Stimulated activated CD4-positive, alpha-beta T cell treated with anti-CD3 and anti-CD28 coated beads, Interleukin-4, amount 100 ng/mL, for 4 hours (primary cell): ENCODE measurements around the gene RPS6KA6.

Experiments
- DNase-seq, 2 experiments: peaks; one replicate each; pipeline ENCODE4 v3.0.0-alpha.2; 2020

RPS6KA6 gene

DNA sequence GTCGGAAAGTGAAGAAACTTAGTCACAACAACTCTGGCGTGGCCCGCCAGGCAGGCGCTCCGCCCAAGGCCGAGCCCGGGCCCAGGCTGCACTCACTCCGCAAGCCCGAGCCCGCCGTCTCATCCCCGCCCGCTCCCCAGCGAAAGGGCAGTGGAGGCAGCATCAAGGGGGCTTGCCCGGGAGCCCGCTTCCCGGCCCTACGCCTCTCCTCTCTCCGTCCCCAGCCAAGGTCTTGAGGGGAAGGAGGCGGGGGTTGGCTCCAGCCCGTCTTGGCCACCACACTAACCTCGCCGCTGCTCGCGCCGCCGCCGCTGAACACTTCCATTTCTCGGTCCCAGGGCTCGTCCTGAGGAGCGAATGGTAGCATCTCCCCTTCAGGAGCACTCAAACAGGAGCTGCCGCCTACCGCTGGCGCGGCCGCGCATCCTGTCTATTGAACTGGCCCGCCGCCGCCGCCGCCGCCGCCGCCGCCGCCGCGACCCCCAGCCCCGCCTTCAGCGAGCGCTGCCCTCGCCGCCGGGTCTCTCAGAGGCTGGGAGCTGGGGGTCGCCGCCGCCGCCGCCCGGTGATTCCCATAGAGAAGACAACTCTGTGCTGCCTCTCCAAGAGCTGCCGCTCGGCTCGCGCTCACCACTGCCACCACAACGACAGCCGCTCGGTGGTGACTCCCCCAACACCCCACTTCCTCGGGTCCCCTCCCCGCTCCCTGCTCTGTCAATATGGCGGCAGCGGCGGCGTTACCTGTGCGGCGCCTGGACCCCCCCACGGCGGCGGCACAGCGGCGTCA is at the start of gene RPS6KA6:
Gene RPS6KA6 (minus strand): TSS at position 667 of the 787 bp plus-strand sequence. CDS start 300 bp downstream, at position 367.
- no peak for DNase-seq

- DNase-seq = no peak
Measured at GRCh38 chrX:84224741-84225140, 36.7 kb upstream of the RPS6KA6 start.

GRCh38 chrX:84223261-84223660 is 35.3 kb upstream of the RPS6KA6 start:
- DNase-seq = no peak

- no peak for DNase-seq
Measured at GRCh38 chrX:84221181-84221580, 33.2 kb upstream of the RPS6KA6 start.

- no peak for DNase-seq
Measured at GRCh38 chrX:84219551-84219950, 31.6 kb upstream of the RPS6KA6 start.

DNA sequence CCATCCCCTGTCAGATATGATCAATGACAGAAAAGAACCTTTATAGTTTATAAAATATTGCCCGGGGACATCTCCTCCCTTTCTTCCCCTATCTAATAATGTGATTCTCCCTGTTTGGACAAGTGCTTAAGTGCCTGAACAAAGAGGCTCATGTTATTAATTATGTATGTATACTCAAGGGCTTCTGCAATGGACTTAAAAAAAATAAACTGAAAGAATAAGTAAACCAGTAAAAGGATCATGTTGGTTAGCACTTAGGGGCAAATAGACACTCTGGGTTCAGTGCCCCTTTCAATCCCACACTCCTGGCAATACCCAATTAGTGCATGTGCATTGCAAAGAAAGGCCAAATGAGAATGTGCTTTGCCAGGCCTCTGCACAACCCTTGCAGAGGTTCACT is 30.7 kb upstream of the RPS6KA6 start:
- DNase-seq = no peak

- no peak for DNase-seq
Measured at GRCh38 chrX:84216881-84217280, 28.9 kb upstream of the RPS6KA6 start.

GRCh38 chrX:84216406-84216805 is 28.4 kb upstream of the RPS6KA6 start:
- no peak for DNase-seq

- DNase-seq = no peak
Measured at GRCh38 chrX:84205276-84205675, 17.3 kb upstream of the RPS6KA6 start.

DNA sequence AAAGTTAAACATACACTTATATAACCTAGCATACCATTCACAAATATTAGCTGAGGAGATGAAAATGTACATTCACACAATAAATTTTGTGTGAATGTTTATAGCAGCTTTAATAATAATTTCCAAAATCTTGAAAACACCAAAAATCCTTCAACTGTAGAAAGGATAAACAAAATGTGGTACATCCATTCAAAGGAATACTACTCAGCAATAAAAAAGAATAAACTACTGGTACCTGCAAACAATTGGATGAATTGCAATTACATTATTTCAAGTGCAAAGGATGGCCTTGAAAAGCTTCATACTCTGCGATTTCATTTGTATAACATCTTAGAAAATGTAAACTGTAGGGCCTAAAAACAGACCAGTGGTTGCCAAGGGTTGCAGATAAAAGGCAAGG is 11.7 kb upstream of the RPS6KA6 start:
- DNase-seq = no peak

GRCh38 chrX:84197550-84197949 is 9.6 kb upstream of the RPS6KA6 start:
- DNase-seq = no peak

DNA sequence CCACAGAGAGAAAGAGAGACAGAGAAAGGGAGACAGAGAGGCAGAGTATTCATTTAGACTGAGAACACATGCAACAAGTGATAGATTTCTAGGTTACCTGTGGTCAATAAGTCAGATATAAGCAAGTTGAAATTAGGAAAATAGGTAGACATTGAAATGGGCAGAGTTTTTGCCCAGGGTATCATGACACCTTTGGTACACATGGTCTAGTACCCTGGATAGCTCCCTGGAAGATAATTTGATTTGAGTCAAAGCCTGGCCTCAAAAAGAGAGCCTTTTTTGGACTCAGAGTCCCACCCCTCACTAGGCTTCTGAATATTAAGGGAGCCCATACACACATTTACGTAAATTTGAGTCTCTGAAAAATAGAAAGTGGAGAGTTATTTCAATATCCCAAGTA is 4.0 kb upstream of the RPS6KA6 start:
- DNase-seq = no peak

DNA sequence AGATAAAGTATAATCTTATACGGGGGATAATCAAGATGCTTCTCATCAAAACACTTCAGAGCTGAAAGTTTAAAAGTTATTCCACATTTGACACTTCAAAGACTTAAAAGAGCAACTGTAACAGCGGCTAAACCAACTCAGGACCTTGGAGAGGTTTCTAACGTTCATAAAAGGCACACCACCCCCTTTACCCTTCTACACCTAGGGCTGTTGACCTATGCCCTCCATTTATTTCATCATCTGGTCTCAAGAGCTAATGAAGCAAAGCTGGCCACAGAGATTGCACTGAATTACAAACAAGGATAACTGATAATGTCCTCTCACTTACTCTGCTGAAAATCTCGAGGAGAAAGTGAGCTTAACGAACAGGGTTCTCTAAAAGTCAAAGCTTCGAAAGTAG is 1.1 kb upstream of the RPS6KA6 start:
- no peak for DNase-seq

GRCh38 chrX:84188320-84188834 is 378 bp upstream of the RPS6KA6 start:
- no peak for DNase-seq

- no peak for DNase-seq
Measured at GRCh38 chrX:84186603-84187532, 1.1 kb downstream of the RPS6KA6 start.

DNA sequence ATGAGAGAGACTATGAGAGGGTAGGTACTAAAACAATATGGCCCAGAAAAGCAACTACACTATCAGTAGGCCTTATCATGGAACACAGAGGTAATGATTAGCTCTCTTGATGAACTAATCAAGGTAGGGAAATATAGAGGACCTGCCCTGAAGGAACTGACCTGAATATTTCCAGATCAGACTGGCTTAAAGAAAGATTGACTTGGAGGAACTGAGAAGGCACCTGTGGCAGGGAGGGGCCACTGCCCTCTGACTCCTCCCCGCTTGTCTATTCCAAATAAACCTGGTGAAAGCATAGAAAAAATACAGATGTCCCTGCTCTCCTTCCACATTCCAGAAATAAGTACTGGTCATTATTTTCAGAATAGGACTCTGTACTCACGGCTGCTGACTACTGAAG is 5.5 kb downstream of the RPS6KA6 start:
- DNase-seq = no peak

DNA sequence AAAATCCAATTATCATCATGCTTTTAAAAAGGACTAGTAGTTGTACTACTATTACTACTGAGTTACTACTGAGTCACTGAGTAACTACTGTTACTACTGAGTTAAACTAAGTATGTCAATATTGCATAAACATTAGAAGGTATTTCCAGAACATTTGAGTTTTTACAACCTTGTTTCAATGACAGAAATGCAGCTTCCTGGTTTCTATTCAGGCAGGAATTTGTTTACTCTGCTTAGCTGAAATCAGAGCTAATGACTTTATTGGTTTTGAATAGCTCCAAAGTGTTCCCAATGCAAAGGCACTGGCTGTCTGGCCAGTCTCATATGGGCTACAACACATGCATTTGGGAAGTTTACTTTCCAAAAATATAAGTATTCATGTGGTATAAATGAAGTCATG is 12.0 kb downstream of the RPS6KA6 start:
- no peak for DNase-seq

GRCh38 chrX:84175274-84175673 is 12.7 kb downstream of the RPS6KA6 start:
- no peak for DNase-seq

DNA sequence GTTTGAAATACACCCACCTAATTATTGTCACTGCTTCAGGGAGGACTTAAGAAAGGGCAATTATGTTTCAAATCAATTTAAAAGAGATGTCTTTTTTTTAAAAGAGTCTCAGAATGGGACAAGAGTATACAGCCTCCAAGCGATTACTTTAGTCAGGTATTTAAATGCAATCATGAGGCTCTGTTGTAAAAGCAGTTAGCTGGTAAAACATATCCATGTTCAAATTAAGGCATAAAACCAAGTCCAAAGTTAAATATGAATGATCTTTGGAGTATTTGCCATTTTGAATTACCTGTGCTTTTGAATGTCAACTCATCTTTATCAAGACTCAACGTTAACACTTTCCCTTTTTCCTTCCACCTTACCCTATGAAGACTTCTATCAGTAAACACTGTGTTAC is 13.7 kb downstream of the RPS6KA6 start:
- DNase-seq = no peak

- no peak for DNase-seq
Measured at GRCh38 chrX:84170931-84171330, 17.1 kb downstream of the RPS6KA6 start.

- DNase-seq = no peak
Measured at GRCh38 chrX:84168574-84168973, 19.4 kb downstream of the RPS6KA6 start.

- no peak for DNase-seq
Measured at GRCh38 chrX:84168095-84168494, 19.9 kb downstream of the RPS6KA6 start.

GRCh38 chrX:84165711-84166110 is 22.3 kb downstream of the RPS6KA6 start:
- DNase-seq = no peak

DNA sequence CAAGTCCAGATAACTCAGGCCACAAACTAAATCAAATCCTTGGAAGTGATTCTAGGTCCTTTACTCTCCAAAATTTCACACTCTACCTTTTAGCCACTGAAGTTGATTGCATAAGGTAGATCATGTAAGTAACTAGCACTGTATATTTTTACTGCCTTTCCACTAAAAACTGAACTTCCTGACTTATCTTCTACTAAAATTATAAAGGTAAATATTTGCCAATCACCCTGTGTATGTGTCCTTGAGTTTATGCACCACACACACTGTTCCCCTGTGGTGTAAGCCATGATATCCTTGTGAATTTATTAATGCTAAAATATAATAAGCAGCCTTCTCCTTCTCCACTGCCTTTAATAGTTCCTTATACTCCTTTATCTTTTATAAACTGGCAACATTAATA is 25.6 kb downstream of the RPS6KA6 start:
- DNase-seq = no peak
